Psoas muscle (tissue), 8 donors: ENCODE data around the gene MYCN. TPM values are rescaled to one million over a fixed set of nuclear protein-coding genes. Genes with fewer than 3 reads are reported as not detected.

Experiments
- ATAC-seq, 4 donors: fragments of 200-7000 bp; cut with Tn5 transposase; one replicate each; pipeline ENCODE4 v1.9.1; 2020; ENCODE audit warnings: moderate library complexity in 3 of 4, mild to moderate bottlenecking in 2 of 4
- DNase-seq, 2 donors: peaks; one replicate each; pipeline ENCODE4 v3.0.0-alpha.2; 2020
- H3K27ac ChIP-seq: fragments of 200-600 bp; one replicate; pipeline ENCODE4 v1.8.0; 2022
- H3K27me3 ChIP-seq, 3 donors: fragments of 200-600 bp in 1 of 3; one replicate each; pipeline versions ENCODE4 v1.6.1 to v1.8.0; 2013 to 2022; ENCODE audit warnings: low read length in 2 of 3, mild to moderate bottlenecking in 2 of 3, moderate library complexity in 1 of 3; ENCODE audit not compliant: insufficient read depth in 3 of 3
- H3K36me3 ChIP-seq, 2 donors: fragments of 200-600 bp in 1 of 2; one replicate each; pipeline versions ENCODE4 v1.6.1 to v1.8.0; 2013 to 2022; ENCODE audit warnings: low read depth in 1 of 2, mild to moderate bottlenecking in 1 of 2, moderate library complexity in 1 of 2; ENCODE audit not compliant: insufficient read depth in 1 of 2
- H3K4me1 ChIP-seq: fragments of 200-600 bp; one replicate; pipeline ENCODE4 v1.8.0; 2022
- H3K4me3 ChIP-seq: fragments of 200-600 bp; one replicate; pipeline ENCODE4 v1.8.0; 2022; ENCODE audit warnings: mild to moderate bottlenecking
- H3K9me3 ChIP-seq: fragments of 200-600 bp; one replicate; pipeline ENCODE4 v1.8.0; 2022
- CTCF ChIP-seq: fragments of 200-600 bp; IDR thresholded peaks from one replicate; pipeline ENCODE4 v1.8.0; 2022; ENCODE audit warnings: antibody characterized with exemption
- WGBS, 3 donors: extraction: QIAGEN DNeasy Blood & Tissue Kit; methylation state at CpG; one replicate each; pipeline versions ENCODE4 v1.1.6 to v1.1.7; 2013; 5-methylcytosine and 5-hydroxymethylcytosine counted together
- intact Hi-C, 2 donors: fragments of 100-400 bp; cut with DNase I; formaldehyde crosslinking; loops; one replicate each; pipeline versions ENCODE4 v1.11.0 to v1.14.2; 2022
- polyA plus RNA-seq, 3 donors: library from polyadenylated mRNA; stranded (reverse); fragments of 200-250 nt; gene quantifications; one replicate each; pipeline ENCODE4 v1.2.3, GENCODE V29; 2013
- total RNA-seq, 4 donors: library from RNA; stranded (reverse); fragmentation: NEBNext Ultra II Directional in 2 of 4; extraction: Animal tissue kit (Norgen Biotek cat#: 25700) in 2 of 4; gene quantifications; one replicate each; pipeline versions ENCODE4 v1.2.1 to v1.2.4, GENCODE V29; 2021 to 2023
- donor health status: healthy with polysubstance abuse.
- donor health status: DM: no; HTN: no; CAD: no; lungs with moderate emphysema.
- donor health status: Bipolar disorder and iron deficiency.
- donor health status: healthy.
- donor health status: DM: yes; HTN: yes; CAD: no.
- donor health status: DM: no; HTN: no; CAD: no.
- donor health status: DM: no; HTN: no; CAD: no.
- donor health status: DM: yes; HTN: yes; CAD: no.

MYCN gene
- total and polyA plus RNA-seq, 7 donors, result 0.10 to 0.36 (median 0.25) TPM

- TF ChIP-seq CTCF, result no peak
- H3K27ac ChIP-seq, result no peak overlapping the region
- 64 to 81% (median 78%) methylated on average over 4 of the region's 4 CpGs for WGBS, 3 donors
- peaks cover 0 to 15% (median 0%) of the 10 kb centered on the region in 3 donors for H3K27me3 ChIP-seq
- H3K4me3 ChIP-seq, result no peak overlapping the region
- no peaks in the 10 kb centered on the region for H3K36me3 ChIP-seq
- no peak for DNase-seq
- no peaks in the 10 kb centered on the region for H3K9me3 ChIP-seq
- H3K4me1 ChIP-seq, result no peaks in the 10 kb centered on the region
- ATAC-seq, result no peak
- intact Hi-C loops, result loop anchor here (5.0 to 10.0 kb wide), 3 partner anchors 301 to 822 kb away; no protein-coding TSS in a partner anchor
Observed at GRCh38 chr2:15935675-15936074, 4.7 kb upstream of the MYCN start.

GRCh38 chr2:15936277-15937104 lies 3.9 kb upstream of the MYCN start:
- TF ChIP-seq CTCF, result no peak
- no peaks in the 10 kb centered on the region for H3K9me3 ChIP-seq
- H3K4me1 ChIP-seq, result peaks cover 6% of the 10 kb centered on the region
- no peak overlapping the region for H3K27ac ChIP-seq
- no peak overlapping the region for H3K4me3 ChIP-seq
- ATAC-seq, result no peak
- DNase-seq, result no peak
- no peaks in the 10 kb centered on the region for H3K36me3 ChIP-seq
- 74 to 78% (median 76%) methylated on average over 5 of the region's 5 CpGs for WGBS, 3 donors
- intact Hi-C loops, result loop anchor here (5.0 to 10.0 kb wide), 3 partner anchors 302 to 821 kb away; no protein-coding TSS in a partner anchor
- H3K27me3 ChIP-seq, result peaks cover 0 to 23% (median 4%) of the 10 kb centered on the region in 3 donors

- 83 to 84% (median 83%) methylated on average over 8 of the region's 8 CpGs for WGBS, 3 donors
- no peak overlapping the region for H3K4me3 ChIP-seq
- no peaks in the 10 kb centered on the region for H3K9me3 ChIP-seq
- DNase-seq (no peak), ATAC-seq (no peak)
- peaks cover 0 to 31% (median 9%) of the 10 kb centered on the region in 3 donors for H3K27me3 ChIP-seq
- H3K4me1 ChIP-seq, result peaks cover 12% of the 10 kb centered on the region
- intact Hi-C loops, result loop anchor here (5.0 to 10.0 kb wide), 3 partner anchors 302 to 820 kb away; no protein-coding TSS in a partner anchor
- no peak for TF ChIP-seq CTCF
- H3K36me3 ChIP-seq, result no peaks in the 10 kb centered on the region
- H3K27ac ChIP-seq, result no peak overlapping the region
Observed at GRCh38 chr2:15937105-15937881, 3.1 kb upstream of the MYCN start.

GRCh38 chr2:15937882-15938802 lies 2.2 kb upstream of the MYCN start:
- 90 to 91% (median 90%) methylated on average over 7 of the region's 7 CpGs for WGBS, 3 donors
- Histone ChIP-seq H3K36me3 (no peaks in the 10 kb centered on the region), H3K4me1 (peaks cover 16% of the 10 kb centered on the region), H3K4me3 (no peak overlapping the region), H3K27ac (no peak overlapping the region), H3K9me3 (no peaks in the 10 kb centered on the region), H3K27me3 (peaks cover 0 to 36% (median 11%) of the 10 kb centered on the region in 3 donors)
- no peak for DNase-seq
- no peak for ATAC-seq
- TF ChIP-seq CTCF, result no peak
- intact Hi-C loops, result loop anchor here (5.0 to 10.0 kb wide), 3 partner anchors 303 to 819 kb away; no protein-coding TSS in a partner anchor
